ENCODE results near the gene TNXB. TPM values are rescaled to one million over a fixed set of nuclear protein-coding genes. Genes with fewer than 3 reads are reported as not detected.

The TNXB gene
- total RNA-seq, 1 donor from 2014 or later: 207 TPM

DNA sequence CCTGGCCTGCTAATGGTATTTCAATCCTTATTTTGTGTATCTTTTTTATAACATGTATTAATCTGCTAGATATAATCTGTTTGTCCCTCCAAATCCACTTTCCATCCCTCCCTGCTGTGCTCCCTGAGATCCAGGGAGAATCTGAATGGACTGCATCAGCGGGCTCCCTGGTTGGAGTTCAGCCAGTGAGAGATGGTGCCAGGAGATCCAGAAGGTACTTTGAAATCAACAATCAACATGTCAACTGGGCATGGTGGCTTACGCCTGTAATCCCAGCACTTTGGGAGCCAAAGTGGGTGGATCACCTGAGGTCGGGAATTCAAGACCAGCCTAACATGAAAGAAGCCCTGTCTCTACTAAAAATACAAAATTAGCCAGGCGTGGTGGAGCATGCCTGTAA, 14.5 kb upstream of the TNXB start:
- Histone ChIP-seq H3K36me3 (peaks cover 0 to 60% of the 10 kb centered on the region in 2 donors), H3K4me1 (peaks cover 27% of the 10 kb centered on the region)
- intact Hi-C loops (cut with DNase I): loop anchor here (10.0 kb wide), 2 partner anchors 51 to 121 kb away; partner anchors contain the start of genes AGPAT1 and RNF5

DNA sequence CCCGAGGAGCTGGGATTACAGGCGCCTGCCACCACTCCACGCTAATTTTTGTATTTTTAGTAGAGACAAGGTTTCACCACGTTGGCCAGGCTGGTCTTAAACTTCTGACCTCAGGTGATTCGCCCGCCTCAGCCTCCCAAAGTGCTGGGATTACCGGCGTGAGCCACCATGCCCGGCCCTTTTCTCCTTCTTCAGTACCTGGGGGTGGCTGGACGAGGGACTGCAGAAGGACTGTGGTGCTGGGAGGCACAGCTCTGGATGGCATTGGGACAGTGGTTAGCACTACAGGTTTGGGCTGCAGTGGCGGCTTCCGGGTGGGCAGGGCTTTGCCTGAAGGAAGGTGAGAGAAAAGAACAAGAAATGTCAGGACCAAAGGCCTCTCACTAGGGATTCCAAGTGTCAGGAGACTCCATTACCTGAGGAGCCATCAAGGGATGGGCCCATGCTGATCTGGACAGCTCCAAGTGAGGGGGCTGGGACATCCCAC, 11.5 kb upstream of the TNXB start:
- Histone ChIP-seq H3K27me3 (no peaks in the 10 kb centered on the region), H3K4me3 (no peak overlapping the region), H3K27ac (no peak overlapping the region), H3K36me3 (peaks cover 0 to 76% of the 10 kb centered on the region in 2 donors), H3K9me3 (no peaks in the 10 kb centered on the region), H3K4me1 (peaks cover 6% of the 10 kb centered on the region)
- peak in 1 of 2 donors; percentile 84 for DNase-seq (ENCODE audit: extremely low spot score in 2 of 2)
- intact Hi-C loops (cut with DNase I): loop anchor here (10.0 kb wide), 2 partner anchors 54 to 124 kb away; partner anchors contain the start of genes AGPAT1 and RNF5
- TF ChIP-seq, protein P1, sequence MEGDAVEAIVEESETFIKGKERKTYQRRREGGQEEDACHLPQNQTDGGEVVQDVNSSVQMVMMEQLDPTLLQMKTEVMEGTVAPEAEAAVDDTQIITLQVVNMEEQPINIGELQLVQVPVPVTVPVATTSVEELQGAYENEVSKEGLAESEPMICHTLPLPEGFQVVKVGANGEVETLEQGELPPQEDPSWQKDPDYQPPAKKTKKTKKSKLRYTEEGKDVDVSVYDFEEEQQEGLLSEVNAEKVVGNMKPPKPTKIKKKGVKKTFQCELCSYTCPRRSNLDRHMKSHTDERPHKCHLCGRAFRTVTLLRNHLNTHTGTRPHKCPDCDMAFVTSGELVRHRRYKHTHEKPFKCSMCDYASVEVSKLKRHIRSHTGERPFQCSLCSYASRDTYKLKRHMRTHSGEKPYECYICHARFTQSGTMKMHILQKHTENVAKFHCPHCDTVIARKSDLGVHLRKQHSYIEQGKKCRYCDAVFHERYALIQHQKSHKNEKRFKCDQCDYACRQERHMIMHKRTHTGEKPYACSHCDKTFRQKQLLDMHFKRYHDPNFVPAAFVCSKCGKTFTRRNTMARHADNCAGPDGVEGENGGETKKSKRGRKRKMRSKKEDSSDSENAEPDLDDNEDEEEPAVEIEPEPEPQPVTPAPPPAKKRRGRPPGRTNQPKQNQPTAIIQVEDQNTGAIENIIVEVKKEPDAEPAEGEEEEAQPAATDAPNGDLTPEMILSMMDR (IDR thresholded peaks at IDR 0.05): no peak
- no peak for TF ChIP-seq POLR2A (IDR thresholded peaks at IDR 0.05)
- no peak for TF ChIP-seq POLR2AphosphoS5 (IDR thresholded peaks at IDR 0.05; ENCODE audit: insufficient read depth in 1 of 2, low read depth in 1 of 2)

More for the DNA sequence above, 14.5 kb upstream of the TNXB start:
- TF ChIP-seq POLR2AphosphoS5 (IDR thresholded peaks at IDR 0.05; ENCODE audit: insufficient read depth in 1 of 2, low read depth in 1 of 2): no peak
- TF ChIP-seq, protein P1 (IDR thresholded peaks at IDR 0.05): no peak
- Histone ChIP-seq H3K27me3 (no peaks in the 10 kb centered on the region), H3K9me3 (no peaks in the 10 kb centered on the region), H3K4me3 (no peak overlapping the region), H3K27ac (no peak overlapping the region)
- no peak for DNase-seq (ENCODE audit: extremely low spot score in 2 of 2)

DNA sequence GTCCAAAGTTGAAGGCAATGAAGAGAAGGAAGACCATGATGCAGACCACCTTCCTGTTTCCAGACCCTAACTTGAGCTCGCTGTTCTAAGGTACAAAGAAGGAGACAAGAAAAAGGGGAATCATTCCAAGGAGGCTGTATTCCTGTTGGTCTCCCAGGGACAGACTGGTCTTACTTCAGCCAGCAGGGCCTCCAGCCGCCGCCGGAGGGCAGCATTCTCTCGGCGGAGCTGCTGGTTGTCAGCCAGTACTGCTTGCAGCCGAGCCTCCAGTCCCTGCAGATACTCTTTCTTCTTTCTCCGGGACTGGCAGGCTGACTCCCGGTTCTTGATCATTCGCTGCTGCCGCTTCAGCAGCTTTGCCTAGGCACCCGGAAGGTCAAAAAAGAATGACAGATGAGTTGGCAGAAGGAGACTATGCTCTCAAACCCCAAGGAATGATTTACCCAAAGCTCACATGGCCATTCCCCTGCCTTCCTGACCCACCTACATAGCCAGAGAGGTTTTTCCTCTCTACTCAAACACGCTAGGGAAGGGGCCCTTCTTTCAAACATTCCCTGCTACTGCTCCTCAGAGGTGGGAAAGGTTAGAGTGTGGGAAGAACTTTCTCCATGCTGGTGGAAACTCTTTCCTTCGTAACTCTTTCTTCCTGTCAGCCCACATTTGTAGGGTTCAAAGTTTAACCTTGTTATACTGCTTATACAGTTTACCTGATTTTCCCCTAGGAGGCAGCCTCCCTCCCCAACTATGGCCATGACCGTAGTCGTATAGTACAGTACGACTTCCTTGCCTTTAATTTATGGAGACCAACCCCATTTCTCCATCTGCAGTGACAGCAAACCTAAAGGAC, 9.9 kb upstream of the TNXB start:
- no peak overlapping the region for H3K4me3 ChIP-seq
- no peaks in the 10 kb centered on the region for H3K27me3 ChIP-seq
- intact Hi-C loops (cut with DNase I): loop anchor here (5.0 kb wide), 2 partner anchors 33 to 78 kb away; partner anchors contain the start of genes PPT2 and PRRT1
- peaks cover 0 to 64% of the 10 kb centered on the region in 2 donors for H3K36me3 ChIP-seq
- H3K9me3 ChIP-seq: no peaks in the 10 kb centered on the region
- DNase-seq (ENCODE audit: extremely low spot score in 2 of 2): peak in 1 of 2 donors; percentile 90
- TF ChIP-seq POLR2AphosphoS5 (IDR thresholded peaks at IDR 0.05; ENCODE audit: insufficient read depth in 1 of 2, low read depth in 1 of 2) (peak; percentile 56 to 71), POLR2A (IDR thresholded peaks at IDR 0.05) (no peak)
- TF ChIP-seq, protein P1 (IDR thresholded peaks at IDR 0.05): peak; percentile 73 to 89 (median 89)
- peaks cover 16% of the 10 kb centered on the region for H3K4me1 ChIP-seq
- H3K27ac ChIP-seq: peak overlapping the region; percentile 34

DNA sequence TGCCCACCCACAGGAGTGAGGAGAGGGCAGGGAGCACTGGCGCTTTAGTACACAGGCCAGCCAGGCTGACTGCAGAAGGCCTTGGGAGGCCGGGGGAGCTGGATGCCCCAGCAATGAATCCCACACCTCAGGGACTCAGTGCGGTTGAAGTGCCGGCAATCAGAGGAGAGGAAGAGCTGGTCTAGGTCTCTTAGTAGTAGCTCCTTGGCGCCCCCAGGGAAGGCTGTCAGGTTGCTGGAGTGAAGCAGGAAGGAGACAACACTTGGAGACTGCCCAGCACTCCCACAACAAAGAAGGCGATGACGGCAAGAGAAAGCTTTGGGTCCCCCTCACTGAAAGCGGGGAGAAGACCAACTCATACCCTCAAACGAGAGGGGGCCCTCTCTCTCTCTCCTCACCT, 8.3 kb upstream of the TNXB start:
- Histone ChIP-seq H3K9me3 (no peaks in the 10 kb centered on the region), H3K4me1 (peaks cover 31% of the 10 kb centered on the region), H3K27me3 (no peaks in the 10 kb centered on the region), H3K4me3 (no peak overlapping the region), H3K36me3 (peaks cover 0 to 56% of the 10 kb centered on the region in 2 donors), H3K27ac (no peak overlapping the region)
- TF ChIP-seq POLR2A (IDR thresholded peaks at IDR 0.05) (no peak), POLR2AphosphoS5 (IDR thresholded peaks at IDR 0.05; ENCODE audit: insufficient read depth in 1 of 2, low read depth in 1 of 2) (no peak)
- TF ChIP-seq, protein P1 (IDR thresholded peaks at IDR 0.05): no peak
- no peak for DNase-seq (ENCODE audit: extremely low spot score in 2 of 2)
- intact Hi-C loops (cut with DNase I): loop anchor here (5.0 kb wide), 2 partner anchors 35 to 80 kb away; partner anchors contain the start of genes PPT2 and PRRT1
